Measurements from ENCODE around the gene ATP2A3.

Gene ATP2A3

GRCh38 chr17:3875317-3875716, 88.9 kb downstream of the ATP2A3 start:
- ChIA-PET CTCF (no interaction called here), POLR2A (no interaction called here)
- DNase-seq (ENCODE audit: extremely low spot score): no peak
- no peak for TF ChIP-seq FOXK2 (IDR thresholded peaks at IDR 0.05)
- no peak for TF ChIP-seq LEF1 (IDR thresholded peaks at IDR 0.05; ENCODE audit: borderline replicate concordance)

Data from HEK293T (cell line).